Immature natural killer cell (primary cell): ENCODE measurements around the gene GALNS. TPM values are rescaled to one million over a fixed set of nuclear protein-coding genes. Genes with fewer than 3 reads are reported as not detected.
A peak's percentile ranks its signal among the peaks of the same experiment; 100 is the strongest.

Experiments used
- DNase-seq, 3 donors: peaks; one replicate each; pipeline ENCODE4 v3.0.0; 2022; ENCODE audit warnings: mixed read lengths in 1 of 3
- H3K27ac Mint-ChIP-seq, 6 donors: one replicate each; pipeline ENCODE4 v1.8.0; 2020; ENCODE audit warnings: mixed read lengths in 6 of 6, mild to moderate bottlenecking in 5 of 6, inconsistent platforms in 4 of 6, moderate library complexity in 3 of 6
- H3K27me3 Mint-ChIP-seq, 3 donors: one replicate each; pipeline ENCODE4 v1.8.0; 2020 to 2021; ENCODE audit warnings: low read depth in 3 of 3, mild to moderate bottlenecking in 3 of 3, mixed read lengths in 3 of 3, moderate library complexity in 3 of 3, inconsistent platforms in 1 of 3
- H3K36me3 Mint-ChIP-seq, 3 donors: one replicate each; pipeline ENCODE4 v1.8.0; 2020; ENCODE audit warnings: mixed read lengths in 3 of 3, inconsistent platforms in 2 of 3, mild to moderate bottlenecking in 2 of 3
- H3K4me1 Mint-ChIP-seq, 2 donors: one replicate each; pipeline ENCODE4 v1.8.0; 2020; ENCODE audit warnings: inconsistent platforms in 2 of 2, mild to moderate bottlenecking in 2 of 2, mixed read lengths in 2 of 2, moderate library complexity in 1 of 2
- H3K4me3 Mint-ChIP-seq, 5 donors: one replicate each; pipeline ENCODE4 v1.8.0; 2020; ENCODE audit warnings: mild to moderate bottlenecking in 5 of 5, mixed read lengths in 5 of 5, inconsistent platforms in 3 of 5, moderate library complexity in 3 of 5
- H3K9me3 Mint-ChIP-seq, 6 donors: one replicate each; pipeline ENCODE4 v1.8.0; 2020; ENCODE audit warnings: mild to moderate bottlenecking in 6 of 6, mixed read lengths in 6 of 6, inconsistent platforms in 4 of 6, moderate library complexity in 3 of 6
- polyA plus RNA-seq, 3 donors: library from polyadenylated mRNA; unstranded; fragments of 300-500 nt; fragmentation: Illumina TruSeq; gene quantifications; one replicate each; pipeline ENCODE4 v1.2.3, GENCODE V29; 2021

GALNS gene
- polyA plus RNA-seq, 3 donors from 2014 or later = 10.4 to 15.4 (median 10.9) TPM

DNA sequence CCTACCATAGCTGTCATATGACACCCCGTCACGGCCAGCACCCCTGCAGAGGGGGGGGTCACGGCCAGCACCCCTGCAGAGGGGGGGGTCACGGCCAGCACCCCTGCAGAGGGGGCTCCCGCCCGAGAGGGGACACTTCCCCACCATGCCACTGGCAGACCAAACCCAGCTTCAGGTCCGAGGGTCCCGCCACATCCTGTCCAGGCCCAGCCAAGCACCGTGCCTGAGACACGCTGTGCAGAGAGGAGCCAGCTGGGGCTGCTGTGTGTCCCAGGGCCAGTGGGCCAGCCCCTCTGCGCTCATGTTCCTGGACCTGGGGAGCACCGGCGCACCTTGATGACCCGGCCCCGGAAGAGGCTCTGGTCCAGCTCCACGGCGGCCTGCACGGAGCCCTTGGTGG is 7.8 kb upstream of the GALNS start:
- Mint-ChIP-seq H3K36me3 (peaks cover 0 to 7% (median 0%) of the 10 kb centered on the region in 3 donors), H3K4me1 (no peaks in the 10 kb centered on the region), H3K9me3 (no peaks in the 10 kb centered on the region), H3K4me3 (no peak overlapping the region), H3K27ac (no peak overlapping the region), H3K27me3 (peaks cover 0 to 7% (median 4%) of the 10 kb centered on the region in 3 donors)
- DNase-seq = no peak

DNA sequence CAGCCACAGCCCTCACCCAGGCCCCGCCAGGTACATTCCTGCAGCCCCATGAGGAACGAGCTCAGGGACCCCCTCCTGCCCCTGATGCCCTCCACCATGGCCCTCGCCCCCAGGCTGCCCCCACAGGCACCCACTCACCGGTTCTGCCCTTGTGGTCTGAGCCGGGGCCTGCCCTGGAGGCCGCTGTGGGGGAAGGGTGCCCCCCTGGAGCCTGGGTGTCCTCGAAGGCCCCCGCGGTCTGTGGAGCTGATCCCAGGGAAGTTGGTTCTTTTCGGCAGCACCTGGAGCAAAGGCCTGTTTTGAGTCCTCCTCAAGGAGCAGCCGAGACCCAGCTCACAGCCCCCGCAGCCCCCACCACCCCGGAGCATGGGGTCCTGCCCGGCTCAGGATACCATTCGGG is 7.4 kb upstream of the GALNS start:
- no peak overlapping the region for H3K27ac Mint-ChIP-seq
- H3K9me3 Mint-ChIP-seq = no peaks in the 10 kb centered on the region
- peaks cover 0 to 1% of the 10 kb centered on the region in 2 donors for H3K4me1 Mint-ChIP-seq
- H3K4me3 Mint-ChIP-seq = no peak overlapping the region
- H3K27me3 Mint-ChIP-seq = peaks cover 0 to 7% (median 4%) of the 10 kb centered on the region in 3 donors
- peaks cover 0 to 9% (median 0%) of the 10 kb centered on the region in 3 donors for H3K36me3 Mint-ChIP-seq
- no peak for DNase-seq

DNA sequence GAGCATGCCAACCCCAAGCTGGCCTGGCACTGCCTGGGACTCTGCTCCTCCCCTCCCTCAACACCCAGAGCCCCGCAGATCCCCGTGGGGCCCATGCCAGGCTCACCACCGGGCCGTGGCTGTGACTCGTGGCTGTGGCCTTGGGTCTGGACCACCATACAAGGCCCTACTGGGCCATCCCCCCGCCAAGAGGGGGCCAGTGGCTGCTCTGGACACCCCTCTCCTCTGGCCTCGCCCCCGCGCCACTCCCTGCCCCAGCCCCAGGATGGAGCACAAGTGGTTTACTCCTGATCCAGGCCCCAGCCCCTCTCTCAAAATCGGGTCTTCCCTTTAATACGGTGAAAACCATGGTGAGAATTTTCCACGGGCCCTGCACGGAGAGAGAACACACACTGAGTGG is 6.7 kb upstream of the GALNS start:
- Mint-ChIP-seq H3K4me1 (peaks cover 4 to 5% of the 10 kb centered on the region in 2 donors), H3K27me3 (peaks cover 0 to 3% (median 2%) of the 10 kb centered on the region in 3 donors), H3K4me3 (no peak overlapping the region), H3K27ac (no peak overlapping the region), H3K9me3 (no peaks in the 10 kb centered on the region), H3K36me3 (peaks cover 0 to 9% (median 0%) of the 10 kb centered on the region in 3 donors)
- DNase-seq = no peak

DNA sequence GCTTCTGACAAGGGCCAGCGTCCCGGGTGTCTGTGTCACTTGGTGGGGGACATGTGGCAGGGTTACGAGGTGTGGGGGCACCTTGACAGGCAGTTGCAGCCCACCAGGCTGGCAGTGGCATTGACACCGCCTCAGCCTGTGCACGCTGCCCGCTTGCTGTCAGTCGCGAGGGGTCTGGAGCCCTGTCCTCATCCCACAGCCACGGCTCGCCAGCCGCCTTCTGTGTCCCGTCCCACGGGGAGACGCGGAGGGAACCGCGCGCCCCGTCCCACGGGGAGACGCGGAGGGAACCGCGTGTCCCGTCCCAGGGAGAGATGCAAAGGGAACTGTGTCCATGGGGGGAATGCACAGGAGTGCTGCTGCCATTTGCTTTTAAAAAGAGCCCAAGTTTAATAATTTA is 6.2 kb upstream of the GALNS start:
- H3K27me3 Mint-ChIP-seq = peaks cover 0 to 2% (median 2%) of the 10 kb centered on the region in 3 donors
- DNase-seq = no peak
- no peak overlapping the region for H3K27ac Mint-ChIP-seq
- no peak overlapping the region for H3K4me3 Mint-ChIP-seq
- peaks cover 8 to 10% of the 10 kb centered on the region in 2 donors for H3K4me1 Mint-ChIP-seq
- peaks cover 0 to 10% (median 0%) of the 10 kb centered on the region in 3 donors for H3K36me3 Mint-ChIP-seq
- H3K9me3 Mint-ChIP-seq = no peaks in the 10 kb centered on the region

DNA sequence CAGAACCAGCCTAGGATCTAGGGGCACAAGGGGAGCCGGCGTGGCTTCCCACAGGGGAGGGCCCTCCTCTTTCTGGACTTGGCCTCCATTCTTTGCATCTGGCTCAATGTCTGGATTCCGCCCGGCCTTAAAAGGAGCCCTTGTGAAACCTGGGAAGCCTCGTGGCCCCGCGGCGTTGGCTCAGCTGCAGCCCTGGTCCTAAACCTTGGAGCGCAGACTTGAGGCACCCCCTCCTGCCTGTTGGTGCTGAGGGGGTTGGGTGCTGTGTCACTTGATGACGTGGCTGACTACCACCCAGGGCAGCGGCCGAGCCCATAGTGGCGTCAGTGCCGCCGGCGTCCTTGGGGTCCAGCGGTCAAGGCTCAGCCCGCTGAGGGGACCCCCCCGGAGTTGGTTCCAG is 4.6 kb upstream of the GALNS start:
- H3K4me1 Mint-ChIP-seq = peaks cover 14 to 17% of the 10 kb centered on the region in 2 donors
- H3K27me3 Mint-ChIP-seq = peaks cover 3 to 6% (median 4%) of the 10 kb centered on the region in 3 donors
- H3K9me3 Mint-ChIP-seq = no peaks in the 10 kb centered on the region
- H3K36me3 Mint-ChIP-seq = peaks cover 0 to 12% (median 0%) of the 10 kb centered on the region in 3 donors
- DNase-seq = no peak
- no peak overlapping the region for H3K4me3 Mint-ChIP-seq
- H3K27ac Mint-ChIP-seq = no peak overlapping the region

DNA sequence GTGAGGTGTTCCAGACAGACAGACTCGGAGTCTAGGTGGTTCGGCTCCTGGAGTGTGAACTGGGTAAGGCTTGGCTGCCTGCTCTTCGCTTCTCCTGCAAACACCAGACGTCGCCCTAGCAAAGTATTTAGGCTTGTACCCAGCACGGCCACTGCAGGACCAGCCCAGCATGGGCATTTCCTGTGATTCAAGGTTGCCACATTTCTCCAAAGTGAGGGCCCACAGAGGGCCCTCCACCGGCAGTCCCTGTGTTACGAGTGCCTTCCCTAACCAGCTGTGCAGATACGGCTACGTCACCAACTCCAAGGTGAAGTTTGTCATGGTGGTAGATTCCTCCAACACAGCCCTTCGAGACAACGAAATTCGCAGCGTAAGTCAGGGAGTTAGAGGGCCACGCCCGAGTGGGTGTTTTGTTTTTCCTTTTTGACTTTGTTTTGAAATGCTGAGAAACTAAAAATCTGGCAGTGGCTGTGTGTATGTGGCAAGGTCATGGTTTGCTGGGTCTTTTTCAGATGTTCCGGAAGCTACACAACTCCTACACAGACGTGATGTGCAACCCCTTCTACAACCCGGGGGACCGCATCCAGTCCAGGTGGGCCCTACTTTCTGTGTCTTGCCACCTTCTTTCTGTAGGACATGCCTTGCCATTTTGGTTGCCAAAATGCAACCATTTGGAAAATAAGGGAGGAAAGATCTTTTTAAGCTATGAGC is 2.8 kb upstream of the GALNS start:
- H3K27ac Mint-ChIP-seq = peak overlapping the region in 1 of 6 donors; percentile 17
- peaks cover 3 to 8% (median 4%) of the 10 kb centered on the region in 3 donors for H3K27me3 Mint-ChIP-seq

DNA sequence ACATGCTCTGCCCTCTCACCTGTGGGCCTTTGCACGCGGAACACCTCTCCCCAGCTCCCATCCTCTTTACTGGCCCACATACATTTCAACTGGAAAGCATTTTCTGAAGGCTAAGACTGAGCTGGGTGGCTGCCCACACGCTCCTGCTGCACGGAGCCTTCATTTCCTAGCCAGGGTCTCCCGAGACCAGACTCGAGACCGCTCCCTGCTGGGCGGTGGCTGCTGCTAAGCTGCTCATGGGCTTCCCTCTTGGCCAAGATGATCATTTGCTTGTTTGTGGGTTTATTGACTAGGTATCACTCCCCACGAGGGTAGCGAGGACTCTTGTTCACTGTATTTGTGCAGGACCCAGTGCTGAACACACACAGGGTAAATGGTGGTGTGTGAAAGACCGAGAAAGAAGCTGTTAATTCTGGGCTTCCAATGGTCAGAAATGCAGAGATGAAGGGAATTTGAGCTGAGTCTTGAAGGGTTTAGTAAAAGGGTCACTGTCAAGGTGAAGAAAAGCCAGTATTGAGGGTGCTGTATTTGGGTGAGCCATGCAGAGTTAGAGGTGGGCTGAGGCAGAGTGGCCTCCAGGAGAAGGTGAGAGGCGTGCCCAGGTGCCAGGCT is 1.1 kb upstream of the GALNS start:
- peak overlapping the region; percentile 96 to 99 (median 99) for H3K4me3 Mint-ChIP-seq

More for the DNA sequence above, 2.8 kb upstream of the GALNS start:
- peaks cover 26 to 31% of the 10 kb centered on the region in 2 donors for H3K4me1 Mint-ChIP-seq
- DNase-seq = no peak
- H3K4me3 Mint-ChIP-seq = no peak overlapping the region
- peaks cover 0 to 12% (median 0%) of the 10 kb centered on the region in 3 donors for H3K36me3 Mint-ChIP-seq
- no peaks in the 10 kb centered on the region for H3K9me3 Mint-ChIP-seq

DNA sequence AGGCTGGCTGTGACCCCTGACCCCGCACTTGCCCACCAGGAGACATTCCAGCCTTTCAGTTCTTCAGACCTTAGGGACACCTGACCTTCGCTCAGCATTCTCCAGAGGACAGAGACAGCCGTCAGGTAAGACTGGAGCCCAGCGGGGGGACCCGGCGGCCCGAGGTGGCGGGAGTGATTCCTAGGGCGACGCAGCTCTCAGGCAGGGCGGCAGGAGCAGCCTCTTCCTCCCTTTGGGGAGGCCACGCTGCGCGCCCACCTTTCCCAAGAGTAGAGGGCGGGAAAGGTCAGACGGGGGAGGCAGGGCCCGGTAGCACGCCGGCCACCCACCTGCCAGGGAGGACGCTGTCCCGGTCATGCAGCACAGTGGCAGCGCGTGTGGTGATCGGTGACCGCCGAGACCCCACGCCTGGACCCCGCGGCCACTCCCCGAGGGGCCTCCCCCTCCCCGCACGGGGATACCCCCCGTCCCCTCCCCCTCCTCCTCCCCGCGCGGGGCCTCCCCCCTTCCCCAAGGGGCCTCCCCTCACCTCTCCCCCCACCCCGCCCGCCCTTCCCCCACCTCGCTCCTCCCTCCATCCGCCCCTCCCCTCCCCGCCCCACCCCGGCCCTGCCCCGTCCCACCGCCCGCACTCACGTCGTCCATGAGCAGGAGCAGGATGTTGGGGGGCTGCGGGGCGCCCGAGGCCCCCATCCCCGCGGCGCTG is 472 bp downstream of the GALNS start:
- no peaks in the 10 kb centered on the region for H3K9me3 Mint-ChIP-seq
- DNase-seq = peak in 2 of 3 donors; percentile 9 to 12
- H3K4me3 Mint-ChIP-seq = peak overlapping the region; percentile 23 to 99 (median 96)
- peaks cover 33 to 43% of the 10 kb centered on the region in 2 donors for H3K4me1 Mint-ChIP-seq
- peaks cover 0 to 9% (median 0%) of the 10 kb centered on the region in 3 donors for H3K36me3 Mint-ChIP-seq
- peaks cover 3 to 7% (median 4%) of the 10 kb centered on the region in 3 donors for H3K27me3 Mint-ChIP-seq
- peak overlapping the region in 5 of 6 donors; percentile 27 to 87 (median 73) for H3K27ac Mint-ChIP-seq

More for the DNA sequence above, 1.1 kb upstream of the GALNS start:
- H3K36me3 Mint-ChIP-seq = peaks cover 0 to 12% (median 0%) of the 10 kb centered on the region in 3 donors
- peak; percentile 44 to 52 (median 50) for DNase-seq
- H3K9me3 Mint-ChIP-seq = no peaks in the 10 kb centered on the region
- peaks cover 3 to 7% (median 4%) of the 10 kb centered on the region in 3 donors for H3K27me3 Mint-ChIP-seq
- peaks cover 31 to 35% of the 10 kb centered on the region in 2 donors for H3K4me1 Mint-ChIP-seq
- H3K27ac Mint-ChIP-seq = peak overlapping the region; percentile 87 to 98 (median 95)

DNA sequence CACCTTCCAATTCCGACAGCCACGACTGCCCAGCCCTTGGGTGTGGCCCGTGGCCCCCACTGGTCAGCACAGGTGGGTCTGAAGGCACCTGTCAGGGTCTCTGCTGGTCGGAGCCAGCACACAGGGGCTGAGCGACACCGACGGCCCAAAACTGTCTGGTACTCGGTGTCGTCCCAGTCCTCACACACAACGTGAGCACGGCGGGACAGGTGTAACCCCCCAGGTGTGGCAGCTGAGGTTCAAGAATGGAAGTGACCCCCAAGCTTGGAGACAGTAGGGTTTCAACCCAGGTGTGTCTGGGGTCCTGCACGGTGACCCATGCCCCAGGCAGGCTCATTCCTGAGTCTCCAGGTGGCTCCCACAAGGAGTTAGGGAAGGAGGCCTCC is 1.0 kb downstream of the GALNS start:
- H3K4me3 Mint-ChIP-seq = peak overlapping the region; percentile 62 to 81 (median 75)
- H3K27ac Mint-ChIP-seq = peak overlapping the region in 4 of 6 donors; percentile 57 to 76 (median 69)
- no peaks in the 10 kb centered on the region for H3K9me3 Mint-ChIP-seq
- peaks cover 33 to 43% of the 10 kb centered on the region in 2 donors for H3K4me1 Mint-ChIP-seq
- peaks cover 3 to 7% (median 4%) of the 10 kb centered on the region in 3 donors for H3K27me3 Mint-ChIP-seq
- DNase-seq = no peak
- H3K36me3 Mint-ChIP-seq = peaks cover 0 to 9% (median 0%) of the 10 kb centered on the region in 3 donors

DNA sequence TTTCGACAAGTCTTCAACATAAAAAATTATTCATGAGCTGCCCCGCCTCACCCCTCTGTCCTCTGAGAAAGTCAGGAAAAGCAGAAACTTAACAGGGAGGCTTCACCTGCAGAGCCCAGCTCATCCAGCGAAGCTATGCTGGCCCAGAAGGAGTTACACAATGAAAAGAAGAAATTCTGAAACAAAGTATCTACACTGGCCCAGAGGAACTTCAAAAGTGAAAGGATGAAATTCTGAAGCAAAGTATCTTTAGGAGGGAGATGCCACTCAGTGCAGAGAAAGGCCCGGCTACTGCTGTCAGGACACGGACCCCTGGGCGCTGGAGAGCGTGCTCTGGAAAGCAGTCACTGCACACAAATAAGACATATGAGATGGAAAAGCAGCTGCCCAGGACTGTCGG is 1.6 kb downstream of the GALNS start:
- Mint-ChIP-seq H3K4me1 (peaks cover 33 to 43% of the 10 kb centered on the region in 2 donors), H3K27me3 (peaks cover 3 to 7% (median 4%) of the 10 kb centered on the region in 3 donors), H3K4me3 (peak overlapping the region; percentile 62 to 81 (median 75)), H3K27ac (peak overlapping the region; percentile 65 to 84 (median 76)), H3K36me3 (peaks cover 0 to 9% (median 0%) of the 10 kb centered on the region in 3 donors), H3K9me3 (no peaks in the 10 kb centered on the region)
- DNase-seq = no peak

DNA sequence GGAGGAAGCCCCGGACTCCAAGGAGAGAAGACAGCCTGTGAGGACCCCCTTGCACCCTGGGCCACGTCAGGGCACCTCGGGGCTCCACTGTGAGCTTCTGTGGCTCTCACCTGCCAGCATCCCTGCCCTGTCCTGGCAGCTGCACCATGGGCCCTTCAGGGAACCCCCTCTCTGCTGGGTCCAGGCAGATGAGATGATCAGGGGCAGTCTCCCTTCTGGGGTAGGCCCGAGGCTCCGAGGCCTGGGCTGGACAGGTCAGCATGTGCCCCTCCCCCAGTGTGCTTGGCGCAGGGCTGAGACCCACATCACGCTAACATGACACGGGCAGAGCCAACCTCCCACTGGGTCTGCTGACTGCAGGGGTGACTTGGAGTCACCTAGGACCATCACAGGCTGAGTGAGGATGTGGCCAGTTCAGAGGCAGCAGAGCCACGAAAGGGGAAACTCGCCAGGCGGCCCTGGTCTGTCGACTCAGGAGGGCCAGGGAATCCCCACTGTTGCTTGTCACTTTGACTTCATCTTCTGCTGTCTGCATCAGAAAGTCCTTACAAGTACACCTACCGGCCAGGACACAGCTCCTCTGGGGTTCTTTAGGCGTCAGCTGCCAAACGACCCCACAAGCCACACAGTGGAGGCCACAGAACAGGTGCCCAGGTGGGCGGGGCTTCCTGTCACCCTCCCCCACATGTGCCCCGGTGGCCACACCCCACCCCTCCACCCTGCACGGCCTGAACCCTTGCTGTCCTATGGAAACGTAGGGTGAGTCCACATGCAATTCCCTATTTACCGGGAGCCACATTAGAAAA is 2.2 kb downstream of the GALNS start:
- Mint-ChIP-seq H3K9me3 (no peaks in the 10 kb centered on the region), H3K27ac (peak overlapping the region; percentile 48 to 84 (median 76)), H3K4me1 (peaks cover 33 to 43% of the 10 kb centered on the region in 2 donors), H3K36me3 (peaks cover 0 to 5% (median 0%) of the 10 kb centered on the region in 3 donors), H3K4me3 (peak overlapping the region; percentile 32 to 81 (median 75)), H3K27me3 (peaks cover 3 to 7% (median 5%) of the 10 kb centered on the region in 3 donors)
- peak; percentile 37 to 43 (median 38) for DNase-seq

DNA sequence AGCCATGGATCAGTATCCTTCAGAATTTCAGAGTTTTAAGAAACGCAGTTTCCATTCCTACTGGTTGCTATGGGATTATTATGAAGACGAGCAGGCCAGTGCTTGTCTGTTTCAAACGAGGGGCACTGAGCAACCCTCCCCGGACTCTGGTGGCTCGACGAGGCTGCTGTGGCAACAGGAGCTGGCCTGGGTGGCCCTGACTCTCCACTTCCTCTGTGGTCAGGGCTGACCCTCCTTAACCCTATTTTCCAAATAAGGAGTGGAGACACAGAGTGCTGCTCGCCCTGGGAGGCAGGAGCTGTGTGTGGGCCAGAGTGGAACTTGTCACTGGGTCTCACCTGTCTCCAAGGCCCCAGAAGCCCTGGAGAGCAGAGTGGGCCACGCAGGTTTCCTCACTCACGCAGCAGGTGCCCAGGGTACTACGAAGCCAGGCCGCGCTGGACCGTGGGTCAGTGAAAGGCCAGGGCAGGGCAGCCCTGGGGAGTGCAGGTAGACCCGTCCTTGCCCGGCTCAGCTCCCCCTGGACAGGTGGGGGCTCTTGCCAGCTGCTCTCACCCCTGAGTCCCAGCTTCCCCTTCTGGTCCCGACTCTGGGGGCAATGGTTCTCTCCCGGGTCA is 3.3 kb downstream of the GALNS start:
- H3K4me3 Mint-ChIP-seq = no peak overlapping the region

More for the DNA sequence above, 3.3 kb downstream of the GALNS start:
- Mint-ChIP-seq H3K36me3 (peaks cover 0 to 3% (median 0%) of the 10 kb centered on the region in 3 donors), H3K27ac (no peak overlapping the region), H3K27me3 (peaks cover 3 to 7% (median 5%) of the 10 kb centered on the region in 3 donors), H3K4me1 (peaks cover 29 to 38% of the 10 kb centered on the region in 2 donors), H3K9me3 (no peaks in the 10 kb centered on the region)
- no peak for DNase-seq
